K562 (cell line): ENCODE results near the gene CARM1. TPM values are rescaled to one million over a fixed set of nuclear protein-coding genes. Genes with fewer than 3 reads are reported as not detected.

Source experiments
- ATF1 ChIP-seq, 2 experiments: fragments of 450-650 bp in 1 of 2; IDR thresholded peaks; 2 replicates each; pipeline ENCODE4 v1.6.1; 2016; ENCODE audit warnings: missing compliant biosample characterization in 1 of 2, missing genetic modification characterization in 1 of 2
- ATF7 ChIP-seq: fragments of 450-650 bp; IDR thresholded peaks from 2 replicates; pipeline ENCODE4 v1.7.1; 2014; ENCODE audit warnings: mild to moderate bottlenecking, moderate library complexity
- BHLHE40 ChIP-seq: IDR thresholded peaks from 2 replicates; pipeline ENCODE4 v1.6.1; 2011; ENCODE audit warnings: low read length, improper control_type of control experiment
- DDX20 ChIP-seq: fragments of 450-650 bp; IDR thresholded peaks from 2 replicates; pipeline ENCODE4 v1.6.1; 2016; ENCODE audit warnings: missing genetic modification characterization, low read depth, mild to moderate bottlenecking, missing compliant biosample characterization, moderate library complexity
- GABPA ChIP-seq: fragments of 200-800 bp; sonication (Bioruptor generic); conservative IDR thresholded peaks from 2 replicates; pipeline ENCODE4 v1.6.1; 2016; ENCODE audit warnings: low read depth, missing genetic modification characterization, missing compliant biosample characterization
- MYC ChIP-seq, 2 experiments: fragments of 250-450 bp in 1 of 2; sonication (Bioruptor Pico) in 1 of 2; IDR thresholded peaks; 2 replicates each; pipeline versions ENCODE4 v1.5.1 to v1.6.1; 2012 to 2021; ENCODE audit warnings: low read depth in 2 of 2, borderline replicate concordance in 1 of 2, improper control_type of control experiment in 1 of 2, low read length in 1 of 2, mild to moderate bottlenecking in 1 of 2, moderate library complexity in 1 of 2
- PCBP1 ChIP-seq: fragments of 200-400 bp; formaldehyde crosslinking; IDR thresholded peaks from 2 replicates; pipeline ENCODE4 v1.6.1; 2018; ENCODE audit warnings: mild to moderate bottlenecking, low read depth, low read length; ENCODE audit not compliant: poor library complexity, severe bottlenecking
- RB1 ChIP-seq: fragments of 450-650 bp; IDR thresholded peaks from 2 replicates; pipeline ENCODE4 v1.6.1; 2017; ENCODE audit warnings: low read depth, mild to moderate bottlenecking
- SIN3B ChIP-seq: fragments of 450-650 bp; IDR thresholded peaks from 2 replicates; pipeline ENCODE4 v1.6.1; 2017; ENCODE audit warnings: low read depth, mild to moderate bottlenecking, moderate library complexity
- ZBED1 ChIP-seq: IDR thresholded peaks from 2 replicates; pipeline ENCODE4 v1.6.1; 2014
- ZNF217 ChIP-seq: sonication (generic); formaldehyde crosslinking; IDR thresholded peaks from 2 replicates; pipeline ENCODE4 v1.8.0; 2022; ENCODE audit warnings: mild to moderate bottlenecking, missing genetic modification reagents
- polyA plus RNA-seq, 8 experiments: library from polyadenylated mRNA; depleted of rRNA in 4 of 8; stranded (reverse) in 5 of 8; unstranded in 3 of 8; fragments of >200 nt; fragmentation: Nextera tagmentation in 2 of 8; fragmentation: Illumina TruSeq in 1 of 8; extraction: Ambion mirVana in 2 of 8; extraction: Trizol in 1 of 8; gene quantifications; 2 replicates each; pipeline versions ENCODE4 v1.2.1 to v1.2.3, GENCODE V29; 2011 to 2014; ENCODE audit warnings: inconsistent platforms in 1 of 8, missing spikeins in 1 of 8
- total RNA-seq, 7 experiments: library from RNA; depleted of rRNA in 6 of 7; stranded (reverse); fragments of >200 nt in 6 of 7; fragmentation: Illumina TruSeq in 2 of 7; extraction: Trizol in 2 of 7; gene quantifications; 2 replicates each; pipeline versions ENCODE4 v1.2.1 to v1.2.3, GENCODE V29; 2011 to 2021; ENCODE audit warnings: low replicate concordance in 1 of 7
- TF ChIP-seq, protein P1 (sequence below), 3 experiments: fragments of 200-800 bp in 1 of 3; fragments of 250-450 bp in 1 of 3; fragments of 450-650 bp in 1 of 3; sonication (Bioruptor Pico) in 1 of 3; sonication (Bioruptor generic) in 1 of 3; formaldehyde crosslinking in 1 of 3; IDR thresholded peaks; 2 replicates each; pipeline versions ENCODE4 v1.6.1 to v1.8.0; 2016 to 2022; ENCODE audit warnings: mild to moderate bottlenecking in 2 of 3, missing genetic modification characterization in 2 of 3, missing compliant biosample characterization in 1 of 3, moderate library complexity in 1 of 3
- TF ChIP-seq, protein P2 (sequence below), 2 experiments: IDR thresholded peaks; 2 replicates each; pipeline ENCODE4 v1.6.1; 2011; ENCODE audit warnings: borderline replicate concordance in 1 of 2, control low read depth in 1 of 2, low read depth in 1 of 2, low read length in 1 of 2, mild to moderate bottlenecking in 1 of 2, mixed read lengths in 1 of 2, moderate library complexity in 1 of 2; ENCODE audit not compliant: insufficient read depth in 1 of 2, insufficient read length in 1 of 2, poor library complexity in 1 of 2, severe bottlenecking in 1 of 2; ENCODE audit errors: extremely low read depth in 1 of 2
- TF ChIP-seq, protein P3 (sequence below), 2 experiments: fragments of 450-650 bp; conservative IDR thresholded peaks; 2 replicates each; pipeline ENCODE4 v1.6.1; 2017; ENCODE audit warnings: mild to moderate bottlenecking in 2 of 2, moderate library complexity in 2 of 2
- TF ChIP-seq, protein P4 (sequence below): sonication (generic); formaldehyde crosslinking; IDR thresholded peaks from 2 replicates; pipeline ENCODE4 v1.8.1; 2023; ENCODE audit warnings: mild to moderate bottlenecking, missing genetic modification reagents, moderate library complexity
- TF ChIP-seq, protein P5 (sequence below): sonication (generic); formaldehyde crosslinking; IDR thresholded peaks from 2 replicates; pipeline ENCODE4 v1.9.0; 2022; ENCODE audit warnings: mild to moderate bottlenecking, missing genetic modification reagents

Gene CARM1
- total and polyA plus RNA-seq, 9 of the 15 experiments (the other 6 are each of a cell fraction or from before 2014, with no cell fraction given), result 0.36 to 86.0 (median 29.7) TPM

DNA sequence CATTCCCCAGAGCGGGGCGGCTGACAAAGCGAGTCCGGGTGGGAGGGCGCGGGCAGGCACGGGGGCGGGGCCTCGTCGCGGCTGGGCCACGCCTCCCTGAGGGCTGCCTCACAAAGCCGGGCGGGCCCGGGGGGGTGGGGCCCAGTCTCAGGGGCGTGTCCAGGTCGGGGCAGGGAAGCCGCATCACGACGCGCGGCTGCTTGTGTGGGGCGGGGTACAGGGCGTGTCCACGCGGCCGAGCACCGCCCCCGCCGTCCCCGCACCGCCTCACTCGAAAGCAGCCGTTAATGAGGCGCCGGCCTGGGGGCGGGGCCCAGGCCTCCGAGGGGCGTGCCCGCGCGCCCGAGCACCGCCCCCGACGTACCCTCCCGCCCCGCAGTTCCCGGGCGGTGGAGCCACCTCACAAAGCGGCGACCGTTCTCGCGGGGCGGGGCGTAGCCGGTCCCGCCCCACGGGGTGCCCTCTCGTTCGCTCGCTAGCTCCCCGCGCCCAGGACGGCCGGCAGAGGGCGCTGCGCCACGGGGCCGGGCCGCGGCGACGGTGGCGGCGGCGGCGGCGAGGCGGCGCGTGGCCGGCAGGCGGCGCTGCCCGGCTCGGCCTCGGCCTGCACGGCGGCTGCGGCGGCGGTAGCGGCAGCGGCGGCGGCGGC lies at the start of gene CARM1 (continued):
- TF ChIP-seq, protein P1, sequence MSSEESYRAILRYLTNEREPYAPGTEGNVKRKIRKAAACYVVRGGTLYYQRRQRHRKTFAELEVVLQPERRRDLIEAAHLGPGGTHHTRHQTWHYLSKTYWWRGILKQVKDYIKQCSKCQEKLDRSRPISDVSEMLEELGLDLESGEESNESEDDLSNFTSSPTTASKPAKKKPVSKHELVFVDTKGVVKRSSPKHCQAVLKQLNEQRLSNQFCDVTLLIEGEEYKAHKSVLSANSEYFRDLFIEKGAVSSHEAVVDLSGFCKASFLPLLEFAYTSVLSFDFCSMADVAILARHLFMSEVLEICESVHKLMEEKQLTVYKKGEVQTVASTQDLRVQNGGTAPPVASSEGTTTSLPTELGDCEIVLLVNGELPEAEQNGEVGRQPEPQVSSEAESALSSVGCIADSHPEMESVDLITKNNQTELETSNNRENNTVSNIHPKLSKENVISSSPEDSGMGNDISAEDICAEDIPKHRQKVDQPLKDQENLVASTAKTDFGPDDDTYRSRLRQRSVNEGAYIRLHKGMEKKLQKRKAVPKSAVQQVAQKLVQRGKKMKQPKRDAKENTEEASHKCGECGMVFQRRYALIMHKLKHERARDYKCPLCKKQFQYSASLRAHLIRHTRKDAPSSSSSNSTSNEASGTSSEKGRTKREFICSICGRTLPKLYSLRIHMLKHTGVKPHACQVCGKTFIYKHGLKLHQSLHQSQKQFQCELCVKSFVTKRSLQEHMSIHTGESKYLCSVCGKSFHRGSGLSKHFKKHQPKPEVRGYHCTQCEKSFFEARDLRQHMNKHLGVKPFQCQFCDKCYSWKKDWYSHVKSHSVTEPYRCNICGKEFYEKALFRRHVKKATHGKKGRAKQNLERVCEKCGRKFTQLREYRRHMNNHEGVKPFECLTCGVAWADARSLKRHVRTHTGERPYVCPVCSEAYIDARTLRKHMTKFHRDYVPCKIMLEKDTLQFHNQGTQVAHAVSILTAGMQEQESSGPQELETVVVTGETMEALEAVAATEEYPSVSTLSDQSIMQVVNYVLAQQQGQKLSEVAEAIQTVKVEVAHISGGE (CRISPR knock-in tag; IDR thresholded peaks at IDR 0.05), result peak in 1 of 3 experiments; percentile 35; a peak in 1 of 6 replicates
- no peak for TF ChIP-seq DDX20
- TF ChIP-seq BHLHE40, result peak; percentile 4; the same call in 1 of the 2 replicates
- no peak for TF ChIP-seq ZNF217 (CRISPR knock-in tag)
- peak; percentile 14; the same call in 1 of the 2 replicates for TF ChIP-seq GABPA (tag)
- TF ChIP-seq, protein P2, sequence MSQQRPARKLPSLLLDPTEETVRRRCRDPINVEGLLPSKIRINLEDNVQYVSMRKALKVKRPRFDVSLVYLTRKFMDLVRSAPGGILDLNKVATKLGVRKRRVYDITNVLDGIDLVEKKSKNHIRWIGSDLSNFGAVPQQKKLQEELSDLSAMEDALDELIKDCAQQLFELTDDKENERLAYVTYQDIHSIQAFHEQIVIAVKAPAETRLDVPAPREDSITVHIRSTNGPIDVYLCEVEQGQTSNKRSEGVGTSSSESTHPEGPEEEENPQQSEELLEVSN (IDR thresholded peaks at IDR 0.05; ENCODE audit: borderline replicate concordance in 1 of 2, extremely low read depth in 1 of 2, insufficient read depth in 1 of 2, insufficient read length in 1 of 2, low read depth in 1 of 2, low read length in 1 of 2, poor library complexity in 1 of 2, severe bottlenecking in 1 of 2), result peak; percentile 18 to 25
- TF ChIP-seq, protein P3, sequence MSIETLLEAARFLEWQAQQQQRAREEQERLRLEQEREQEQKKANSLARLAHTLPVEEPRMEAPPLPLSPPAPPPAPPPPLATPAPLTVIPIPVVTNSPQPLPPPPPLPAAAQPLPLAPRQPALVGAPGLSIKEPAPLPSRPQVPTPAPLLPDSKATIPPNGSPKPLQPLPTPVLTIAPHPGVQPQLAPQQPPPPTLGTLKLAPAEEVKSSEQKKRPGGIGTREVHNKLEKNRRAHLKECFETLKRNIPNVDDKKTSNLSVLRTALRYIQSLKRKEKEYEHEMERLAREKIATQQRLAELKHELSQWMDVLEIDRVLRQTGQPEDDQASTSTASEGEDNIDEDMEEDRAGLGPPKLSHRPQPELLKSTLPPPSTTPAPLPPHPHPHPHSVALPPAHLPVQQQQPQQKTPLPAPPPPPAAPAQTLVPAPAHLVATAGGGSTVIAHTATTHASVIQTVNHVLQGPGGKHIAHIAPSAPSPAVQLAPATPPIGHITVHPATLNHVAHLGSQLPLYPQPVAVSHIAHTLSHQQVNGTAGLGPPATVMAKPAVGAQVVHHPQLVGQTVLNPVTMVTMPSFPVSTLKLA (conservative IDR thresholded peaks at IDR 0.05), result peak; percentile 36 to 58; a peak in 2 of 4 replicates
- peak; percentile 51; the same call in 1 of the 2 replicates for TF ChIP-seq SIN3B
- peak; percentile 74 for TF ChIP-seq ATF1 (CRISPR knock-in tag; IDR thresholded peaks at IDR 0.05)
- peak; percentile 83 for TF ChIP-seq ATF1 (tag; IDR thresholded peaks at IDR 0.05)
- peak; percentile 75; the same call in 1 of the 2 replicates for TF ChIP-seq ATF7
- TF ChIP-seq, protein P4, sequence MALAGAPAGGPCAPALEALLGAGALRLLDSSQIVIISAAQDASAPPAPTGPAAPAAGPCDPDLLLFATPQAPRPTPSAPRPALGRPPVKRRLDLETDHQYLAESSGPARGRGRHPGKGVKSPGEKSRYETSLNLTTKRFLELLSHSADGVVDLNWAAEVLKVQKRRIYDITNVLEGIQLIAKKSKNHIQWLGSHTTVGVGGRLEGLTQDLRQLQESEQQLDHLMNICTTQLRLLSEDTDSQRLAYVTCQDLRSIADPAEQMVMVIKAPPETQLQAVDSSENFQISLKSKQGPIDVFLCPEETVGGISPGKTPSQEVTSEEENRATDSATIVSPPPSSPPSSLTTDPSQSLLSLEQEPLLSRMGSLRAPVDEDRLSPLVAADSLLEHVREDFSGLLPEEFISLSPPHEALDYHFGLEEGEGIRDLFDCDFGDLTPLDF, result peak; percentile 54; the same call in 1 of the 2 replicates
- peak; percentile 98 for TF ChIP-seq RB1
- TF ChIP-seq PCBP1, result peak; percentile 60
- peak; percentile 76 for TF ChIP-seq MYC (IDR thresholded peaks at IDR 0.05; ENCODE audit: low read depth, low read length)
- no peak for TF ChIP-seq MYC (CRISPR knock-in tag; IDR thresholded peaks at IDR 0.05; ENCODE audit: borderline replicate concordance, low read depth)
- TF ChIP-seq, protein P5, sequence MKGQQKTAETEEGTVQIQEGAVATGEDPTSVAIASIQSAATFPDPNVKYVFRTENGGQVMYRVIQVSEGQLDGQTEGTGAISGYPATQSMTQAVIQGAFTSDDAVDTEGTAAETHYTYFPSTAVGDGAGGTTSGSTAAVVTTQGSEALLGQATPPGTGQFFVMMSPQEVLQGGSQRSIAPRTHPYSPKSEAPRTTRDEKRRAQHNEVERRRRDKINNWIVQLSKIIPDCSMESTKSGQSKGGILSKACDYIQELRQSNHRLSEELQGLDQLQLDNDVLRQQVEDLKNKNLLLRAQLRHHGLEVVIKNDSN (CRISPR knock-in tag), result peak; percentile 41
- no peak for TF ChIP-seq ZBED1
